ENCODE measurements around the gene TEX22. TPM values are rescaled to one million over a fixed set of nuclear protein-coding genes. Genes with fewer than 3 reads are reported as not detected.

Gene TEX22
- total and polyA plus RNA-seq, 2 experiments from 2014 or later: 0.21 TPM

DNA sequence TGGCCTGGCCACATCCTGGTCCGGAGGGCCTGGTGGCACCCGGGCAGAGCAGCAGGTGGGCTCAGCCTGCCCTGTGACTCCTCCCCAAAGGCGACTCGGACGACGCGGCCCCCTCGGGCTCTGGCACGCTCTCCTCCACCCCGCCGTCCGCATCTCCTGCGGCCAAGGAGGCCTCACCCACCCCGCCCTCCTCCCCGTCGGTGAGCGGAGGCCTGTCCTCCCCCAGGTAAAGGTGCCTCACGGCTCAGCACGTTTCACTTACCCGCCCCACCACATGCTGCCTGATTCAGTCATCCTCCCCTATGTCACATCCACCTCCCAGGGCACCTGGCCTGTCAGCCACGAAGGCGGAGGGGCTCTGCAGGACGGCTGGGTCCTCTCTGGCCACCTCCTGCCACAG is 6.8 kb upstream of the TEX22 start:
- Mint-ChIP-seq H3K27me3 (ENCODE audit: insufficient read depth, low read depth, poor library complexity) (peaks cover 10% of the 10 kb centered on the region), H3K4me3 (no peak overlapping the region), H3K4me1 (no peaks in the 10 kb centered on the region; the same call in 2 of the 3 replicates), H3K9me3 (no peaks in the 10 kb centered on the region), H3K27ac (no peak overlapping the region), H3K36me3 (ENCODE audit: low read depth) (no peaks in the 10 kb centered on the region; the same call in 2 of the 3 replicates)
- Histone ChIP-seq H3K4me1 (ENCODE audit: insufficient read depth) (no peaks in the 10 kb centered on the region), H3K9me2 (ENCODE audit: insufficient read depth) (no peaks in the 10 kb centered on the region), H3F3A (replicated peaks; ENCODE audit: low read depth) (no peaks in the 10 kb centered on the region), H3K4me2 (no peak overlapping the region), H4K20me1 (replicated peaks; ENCODE audit: insufficient read depth) (no peaks in the 10 kb centered on the region), H2AFZ (no peak overlapping the region), H3K27me3 (ENCODE audit: insufficient read depth) (no peaks in the 10 kb centered on the region), H3K27ac (ENCODE audit: low read depth) (no peak overlapping the region), H3K36me3 (ENCODE audit: insufficient read depth) (no peaks in the 10 kb centered on the region), H3K4me3 (no peak overlapping the region), H3K79me2 (replicated peaks; ENCODE audit: insufficient read depth) (no peaks in the 10 kb centered on the region)
- DNase-seq (ENCODE audit: low spot score) (no peak), ATAC-seq (no peak)
- TF ChIP-seq EZH2 (IDR thresholded peaks at IDR 0.05; ENCODE audit: low read depth, unreplicated experiment): no peak
- TF ChIP-seq, protein P1, sequence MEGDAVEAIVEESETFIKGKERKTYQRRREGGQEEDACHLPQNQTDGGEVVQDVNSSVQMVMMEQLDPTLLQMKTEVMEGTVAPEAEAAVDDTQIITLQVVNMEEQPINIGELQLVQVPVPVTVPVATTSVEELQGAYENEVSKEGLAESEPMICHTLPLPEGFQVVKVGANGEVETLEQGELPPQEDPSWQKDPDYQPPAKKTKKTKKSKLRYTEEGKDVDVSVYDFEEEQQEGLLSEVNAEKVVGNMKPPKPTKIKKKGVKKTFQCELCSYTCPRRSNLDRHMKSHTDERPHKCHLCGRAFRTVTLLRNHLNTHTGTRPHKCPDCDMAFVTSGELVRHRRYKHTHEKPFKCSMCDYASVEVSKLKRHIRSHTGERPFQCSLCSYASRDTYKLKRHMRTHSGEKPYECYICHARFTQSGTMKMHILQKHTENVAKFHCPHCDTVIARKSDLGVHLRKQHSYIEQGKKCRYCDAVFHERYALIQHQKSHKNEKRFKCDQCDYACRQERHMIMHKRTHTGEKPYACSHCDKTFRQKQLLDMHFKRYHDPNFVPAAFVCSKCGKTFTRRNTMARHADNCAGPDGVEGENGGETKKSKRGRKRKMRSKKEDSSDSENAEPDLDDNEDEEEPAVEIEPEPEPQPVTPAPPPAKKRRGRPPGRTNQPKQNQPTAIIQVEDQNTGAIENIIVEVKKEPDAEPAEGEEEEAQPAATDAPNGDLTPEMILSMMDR (conservative IDR thresholded peaks at IDR 0.05; ENCODE audit: low read depth in 2 of 2): no peak
- TF ChIP-seq STAT1 (IDR thresholded peaks at IDR 0.05; ENCODE audit: unreplicated experiment): no peak
- no peak for TF ChIP-seq ZNF114 (CRISPR knock-in tag; IDR thresholded peaks at IDR 0.05)
- TF ChIP-seq, protein P2, sequence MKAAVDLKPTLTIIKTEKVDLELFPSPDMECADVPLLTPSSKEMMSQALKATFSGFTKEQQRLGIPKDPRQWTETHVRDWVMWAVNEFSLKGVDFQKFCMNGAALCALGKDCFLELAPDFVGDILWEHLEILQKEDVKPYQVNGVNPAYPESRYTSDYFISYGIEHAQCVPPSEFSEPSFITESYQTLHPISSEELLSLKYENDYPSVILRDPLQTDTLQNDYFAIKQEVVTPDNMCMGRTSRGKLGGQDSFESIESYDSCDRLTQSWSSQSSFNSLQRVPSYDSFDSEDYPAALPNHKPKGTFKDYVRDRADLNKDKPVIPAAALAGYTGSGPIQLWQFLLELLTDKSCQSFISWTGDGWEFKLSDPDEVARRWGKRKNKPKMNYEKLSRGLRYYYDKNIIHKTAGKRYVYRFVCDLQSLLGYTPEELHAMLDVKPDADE (IDR thresholded peaks at IDR 0.05): no peak
- TF ChIP-seq JUNB (IDR thresholded peaks at IDR 0.05; ENCODE audit: unreplicated experiment): no peak
- TF ChIP-seq ZNF331 (CRISPR knock-in tag; IDR thresholded peaks at IDR 0.05; ENCODE audit: low read depth): no peak
- TF ChIP-seq NANOG (IDR thresholded peaks at IDR 0.05; ENCODE audit: borderline replicate concordance): no peak
- TF ChIP-seq CREB1 (CRISPR knock-in tag; IDR thresholded peaks at IDR 0.05; ENCODE audit: low read depth): no peak
- TF ChIP-seq, protein P3, sequence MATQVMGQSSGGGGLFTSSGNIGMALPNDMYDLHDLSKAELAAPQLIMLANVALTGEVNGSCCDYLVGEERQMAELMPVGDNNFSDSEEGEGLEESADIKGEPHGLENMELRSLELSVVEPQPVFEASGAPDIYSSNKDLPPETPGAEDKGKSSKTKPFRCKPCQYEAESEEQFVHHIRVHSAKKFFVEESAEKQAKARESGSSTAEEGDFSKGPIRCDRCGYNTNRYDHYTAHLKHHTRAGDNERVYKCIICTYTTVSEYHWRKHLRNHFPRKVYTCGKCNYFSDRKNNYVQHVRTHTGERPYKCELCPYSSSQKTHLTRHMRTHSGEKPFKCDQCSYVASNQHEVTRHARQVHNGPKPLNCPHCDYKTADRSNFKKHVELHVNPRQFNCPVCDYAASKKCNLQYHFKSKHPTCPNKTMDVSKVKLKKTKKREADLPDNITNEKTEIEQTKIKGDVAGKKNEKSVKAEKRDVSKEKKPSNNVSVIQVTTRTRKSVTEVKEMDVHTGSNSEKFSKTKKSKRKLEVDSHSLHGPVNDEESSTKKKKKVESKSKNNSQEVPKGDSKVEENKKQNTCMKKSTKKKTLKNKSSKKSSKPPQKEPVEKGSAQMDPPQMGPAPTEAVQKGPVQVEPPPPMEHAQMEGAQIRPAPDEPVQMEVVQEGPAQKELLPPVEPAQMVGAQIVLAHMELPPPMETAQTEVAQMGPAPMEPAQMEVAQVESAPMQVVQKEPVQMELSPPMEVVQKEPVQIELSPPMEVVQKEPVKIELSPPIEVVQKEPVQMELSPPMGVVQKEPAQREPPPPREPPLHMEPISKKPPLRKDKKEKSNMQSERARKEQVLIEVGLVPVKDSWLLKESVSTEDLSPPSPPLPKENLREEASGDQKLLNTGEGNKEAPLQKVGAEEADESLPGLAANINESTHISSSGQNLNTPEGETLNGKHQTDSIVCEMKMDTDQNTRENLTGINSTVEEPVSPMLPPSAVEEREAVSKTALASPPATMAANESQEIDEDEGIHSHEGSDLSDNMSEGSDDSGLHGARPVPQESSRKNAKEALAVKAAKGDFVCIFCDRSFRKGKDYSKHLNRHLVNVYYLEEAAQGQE (IDR thresholded peaks at IDR 0.05; ENCODE audit: unreplicated experiment): no peak
